SU-DHL-6 (cell line): ENCODE measurements around the gene CLIC6.

ENCODE experiments used
- EZH2phosphoT487 ChIP-seq: fragments of 200-600 bp; sonication (generic), shearing (Covaris generic); conservative IDR thresholded peaks from 2 replicates; pipeline ENCODE4 v1.6.1; 2018; ENCODE audit warnings: mild to moderate bottlenecking, antibody characterized with exemption, low read length, moderate library complexity, mixed read lengths
- TF ChIP-seq, protein P1 (sequence below): fragments of 200-600 bp; sonication (generic); IDR thresholded peaks from one replicate; pipeline ENCODE4 v1.5.1; 2017; ENCODE audit warnings: antibody characterized with exemption, mild to moderate bottlenecking, low read length, moderate library complexity; ENCODE audit not compliant: insufficient read depth, poor library complexity, severe bottlenecking

DNA sequence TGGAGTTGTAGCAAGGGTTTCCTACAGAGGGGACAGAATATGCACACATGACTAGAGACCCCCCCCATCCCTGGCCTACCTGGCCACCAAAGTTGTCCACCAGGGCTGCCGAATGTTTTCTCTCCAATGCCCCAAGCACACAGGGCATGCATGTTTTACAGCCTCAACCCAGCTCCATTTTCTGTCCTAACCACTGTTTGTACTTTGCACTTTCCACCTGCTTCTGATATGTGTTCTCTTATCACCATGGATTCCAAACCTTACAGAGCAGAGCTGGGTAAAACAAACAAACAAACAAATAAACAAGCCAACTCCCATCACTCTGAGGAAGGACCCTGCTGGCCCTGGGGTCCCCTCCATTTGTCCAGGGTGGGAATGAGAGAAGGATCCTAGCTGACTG is 27.3 kb downstream of the CLIC6 start:
- TF ChIP-seq, protein P1, sequence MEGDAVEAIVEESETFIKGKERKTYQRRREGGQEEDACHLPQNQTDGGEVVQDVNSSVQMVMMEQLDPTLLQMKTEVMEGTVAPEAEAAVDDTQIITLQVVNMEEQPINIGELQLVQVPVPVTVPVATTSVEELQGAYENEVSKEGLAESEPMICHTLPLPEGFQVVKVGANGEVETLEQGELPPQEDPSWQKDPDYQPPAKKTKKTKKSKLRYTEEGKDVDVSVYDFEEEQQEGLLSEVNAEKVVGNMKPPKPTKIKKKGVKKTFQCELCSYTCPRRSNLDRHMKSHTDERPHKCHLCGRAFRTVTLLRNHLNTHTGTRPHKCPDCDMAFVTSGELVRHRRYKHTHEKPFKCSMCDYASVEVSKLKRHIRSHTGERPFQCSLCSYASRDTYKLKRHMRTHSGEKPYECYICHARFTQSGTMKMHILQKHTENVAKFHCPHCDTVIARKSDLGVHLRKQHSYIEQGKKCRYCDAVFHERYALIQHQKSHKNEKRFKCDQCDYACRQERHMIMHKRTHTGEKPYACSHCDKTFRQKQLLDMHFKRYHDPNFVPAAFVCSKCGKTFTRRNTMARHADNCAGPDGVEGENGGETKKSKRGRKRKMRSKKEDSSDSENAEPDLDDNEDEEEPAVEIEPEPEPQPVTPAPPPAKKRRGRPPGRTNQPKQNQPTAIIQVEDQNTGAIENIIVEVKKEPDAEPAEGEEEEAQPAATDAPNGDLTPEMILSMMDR = no peak
- no peak for TF ChIP-seq EZH2phosphoT487
